GDM1 (cell line): ENCODE results near the gene ACYP2.
"Not testable (repeated sequence)": the region's sequence is repeated elsewhere in the genome, so short reads cannot be mapped to it uniquely, and the experiment has no call there.

Experiments used
- DNase-seq: peaks from one replicate; lab custom pipeline; 2025; lab: John Stamatoyannopoulos, UW

The ACYP2 gene

GRCh38 chr2:54115284-54116137 lies at the start of gene ACYP2:
Gene ACYP2 (plus strand): TSS chr2:54115615.
- peak; percentile 97 for DNase-seq

DNA sequence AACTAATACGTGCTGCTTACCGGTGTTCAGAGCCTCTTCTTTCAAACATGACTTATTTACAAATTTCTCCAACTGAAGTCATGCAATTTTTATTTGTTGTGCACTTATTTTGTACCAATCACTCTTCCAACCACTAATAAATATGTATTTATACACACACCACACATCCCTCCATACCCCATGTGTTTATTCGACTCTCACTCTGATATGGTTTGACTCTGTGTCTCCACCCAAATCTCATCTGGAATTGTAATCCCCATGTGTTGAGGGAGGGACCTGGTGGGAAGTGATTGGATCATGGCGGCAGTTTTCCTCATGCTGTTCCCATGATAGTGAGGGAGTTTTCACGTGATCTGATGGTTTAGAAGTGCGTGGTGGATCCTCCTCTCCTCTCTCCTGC lies 49.5 kb upstream of the ACYP2 start:
- no peak for DNase-seq

DNA sequence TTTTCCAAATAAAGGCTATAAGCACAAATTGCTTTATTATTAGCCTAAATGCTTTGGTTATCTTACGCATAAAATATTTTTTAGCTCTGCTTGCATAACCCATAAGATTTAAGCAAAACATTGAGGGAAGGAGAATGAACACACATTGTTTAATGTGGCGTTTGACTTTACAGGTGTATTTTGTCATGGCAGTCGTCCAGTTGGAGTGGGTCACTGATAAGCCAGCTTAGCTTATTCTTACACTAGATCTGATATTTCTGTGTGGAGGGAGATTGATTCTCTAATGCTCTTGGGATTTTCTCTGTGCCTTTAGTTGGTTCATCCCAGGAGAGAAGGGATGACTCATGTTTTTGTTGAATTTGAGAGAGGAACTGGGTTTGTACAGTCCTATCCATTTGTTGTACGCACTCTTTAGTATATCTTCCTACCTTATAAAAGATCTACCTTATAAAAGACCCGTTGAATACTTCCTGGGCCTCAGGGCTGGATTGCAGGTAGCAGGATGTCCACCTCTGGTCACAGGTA lies 47.5 kb upstream of the ACYP2 start:
- no peak for DNase-seq

DNA sequence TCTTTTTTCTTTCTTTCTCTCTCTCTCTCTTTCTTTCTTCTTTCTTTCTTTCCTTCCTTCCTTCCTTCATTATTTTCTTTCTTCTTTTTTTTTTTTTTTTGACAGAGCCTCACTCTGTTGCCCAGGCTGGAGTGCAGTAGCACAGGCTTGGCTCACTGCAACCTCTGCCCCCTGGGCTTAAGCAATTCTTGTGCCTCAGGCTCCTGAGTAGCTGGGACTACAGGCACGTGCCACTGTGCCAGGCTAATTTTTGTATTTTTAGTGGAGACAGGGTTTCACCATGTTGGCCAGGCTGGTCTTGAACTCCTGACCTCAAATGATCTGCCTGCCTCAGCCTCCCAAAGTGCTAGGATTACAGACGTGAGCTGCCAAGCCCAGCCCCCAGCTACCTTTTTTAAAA lies 42.9 kb upstream of the ACYP2 start:
- DNase-seq: not testable (repeated sequence)

- DNase-seq: no peak
Measured at GRCh38 chr2:54073796-54074195, 41.6 kb upstream of the ACYP2 start.

DNA sequence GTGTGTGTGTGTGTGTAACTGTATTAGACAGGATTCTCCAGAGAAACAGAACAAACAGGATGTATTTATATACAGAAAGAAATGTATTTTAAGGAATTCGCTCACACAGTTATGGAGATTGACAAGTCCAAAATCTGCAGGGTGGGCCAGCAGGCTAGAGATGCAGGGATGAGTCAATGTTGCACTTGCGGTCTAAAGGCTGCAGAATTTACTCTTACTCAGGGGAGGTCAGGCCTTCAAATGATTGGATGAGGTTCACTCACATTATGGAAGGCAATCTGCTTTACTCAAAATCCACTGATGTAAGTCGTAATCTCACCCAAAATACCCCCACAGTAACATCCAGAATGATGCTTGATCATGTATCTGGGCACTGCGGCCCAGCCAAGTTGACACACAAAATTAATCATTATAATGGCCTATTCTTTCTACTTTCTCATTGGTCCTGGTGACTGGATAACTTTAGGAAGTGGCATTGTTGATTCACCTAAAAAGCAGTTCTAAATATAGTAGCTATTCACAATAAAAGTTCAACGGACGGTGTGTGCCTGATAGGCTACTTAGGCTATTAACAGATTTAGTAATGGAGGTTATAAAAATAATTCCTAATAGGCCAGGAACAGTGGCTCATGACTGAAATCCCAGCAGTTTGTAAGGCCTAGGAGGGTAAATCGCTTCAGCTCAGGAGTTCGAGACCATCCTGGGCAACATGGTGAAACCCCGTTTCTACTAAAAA lies 40.6 kb upstream of the ACYP2 start:
- no peak for DNase-seq

DNA sequence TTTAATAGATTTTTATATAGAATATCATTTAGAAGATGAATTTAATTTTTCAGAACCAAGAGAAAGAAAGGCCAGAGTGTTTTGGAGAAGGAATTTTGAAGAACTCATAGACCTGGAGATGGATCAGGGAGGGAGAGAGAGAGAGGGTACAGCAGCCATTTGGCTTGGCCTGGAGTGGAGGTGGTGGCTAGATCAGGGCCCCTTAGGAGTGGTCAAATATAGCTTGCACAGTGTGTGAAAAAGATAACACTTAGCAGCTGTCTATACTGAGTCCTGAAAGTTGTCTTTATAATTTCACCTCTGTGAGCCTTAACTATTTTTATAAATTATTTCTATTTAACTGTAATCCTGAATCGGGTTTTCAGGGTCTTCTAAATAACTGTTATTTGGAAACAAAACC lies 38.8 kb upstream of the ACYP2 start:
- DNase-seq: no peak

GRCh38 chr2:54077088-54077900 lies 38.1 kb upstream of the ACYP2 start:
- no peak for DNase-seq

DNA sequence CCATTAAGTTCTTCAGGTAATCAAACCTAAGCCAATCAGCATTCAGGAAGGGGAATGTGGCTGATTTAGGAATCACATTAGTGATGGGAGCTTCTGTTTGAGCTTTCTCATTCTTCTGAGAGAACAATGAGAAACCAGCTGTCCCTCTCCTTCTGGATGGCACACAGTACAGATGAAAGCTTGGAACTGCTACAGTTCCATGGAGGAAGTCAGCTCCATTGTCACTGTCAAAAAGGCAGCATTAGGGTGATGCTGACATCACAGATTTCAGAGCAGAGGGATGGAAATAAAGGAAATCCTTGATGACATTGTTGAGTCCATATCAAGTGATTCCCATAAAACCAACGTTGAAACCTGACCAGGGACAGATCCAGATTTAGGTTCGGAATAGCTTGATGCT lies 36.1 kb upstream of the ACYP2 start:
- DNase-seq: no peak

- no peak for DNase-seq
Measured at GRCh38 chr2:54081574-54081973, 33.8 kb upstream of the ACYP2 start.

- DNase-seq: no peak
Measured at GRCh38 chr2:54083021-54083420, 32.4 kb upstream of the ACYP2 start.

- no peak for DNase-seq
Measured at GRCh38 chr2:54083445-54083844, 32.0 kb upstream of the ACYP2 start.

- no peak for DNase-seq
Measured at GRCh38 chr2:54084600-54084999, 30.8 kb upstream of the ACYP2 start.

DNA sequence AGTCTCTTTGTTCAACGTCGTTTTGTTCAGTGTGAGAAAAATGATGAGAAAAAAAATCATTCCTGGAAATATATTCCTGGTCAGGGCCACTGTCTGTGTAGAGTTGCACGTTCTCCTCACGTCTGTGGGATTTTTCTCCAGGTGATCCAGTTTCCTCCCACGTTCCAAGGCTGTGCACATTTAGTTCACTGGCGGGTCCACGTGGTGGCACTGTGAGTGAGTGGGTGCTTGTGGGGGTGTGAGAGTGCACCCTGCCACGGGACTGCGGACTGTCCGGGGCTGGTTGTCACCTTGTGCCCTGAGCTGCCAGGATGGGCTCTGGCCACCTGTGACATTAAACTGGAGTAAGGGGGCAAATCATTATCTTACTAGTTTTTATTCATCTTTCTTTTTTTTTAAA lies 30.3 kb upstream of the ACYP2 start:
- no peak for DNase-seq

GRCh38 chr2:54086157-54086556 lies 29.3 kb upstream of the ACYP2 start:
- no peak for DNase-seq

DNA sequence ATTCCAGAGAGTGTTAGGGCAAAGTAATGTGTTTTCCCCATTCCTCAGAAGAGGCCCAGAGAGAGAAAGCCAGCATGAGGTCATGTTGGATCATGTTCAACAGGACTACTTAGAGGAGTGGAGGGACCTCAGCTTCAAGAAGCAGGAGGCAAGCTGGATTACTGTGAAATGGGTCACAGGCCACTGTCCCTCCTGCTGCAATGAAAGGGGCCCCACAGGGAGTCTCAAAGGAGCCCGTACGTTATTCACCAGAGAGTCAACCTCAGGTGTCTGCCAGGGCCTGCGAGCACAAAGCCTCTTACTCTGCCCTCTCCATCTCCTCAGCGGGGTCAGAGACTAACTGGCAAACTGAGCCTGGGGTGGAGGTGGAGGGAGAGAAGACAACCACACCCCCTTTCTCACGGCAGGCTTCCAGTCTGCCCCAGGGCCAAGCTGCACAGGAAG lies 27.2 kb upstream of the ACYP2 start:
- DNase-seq: no peak

DNA sequence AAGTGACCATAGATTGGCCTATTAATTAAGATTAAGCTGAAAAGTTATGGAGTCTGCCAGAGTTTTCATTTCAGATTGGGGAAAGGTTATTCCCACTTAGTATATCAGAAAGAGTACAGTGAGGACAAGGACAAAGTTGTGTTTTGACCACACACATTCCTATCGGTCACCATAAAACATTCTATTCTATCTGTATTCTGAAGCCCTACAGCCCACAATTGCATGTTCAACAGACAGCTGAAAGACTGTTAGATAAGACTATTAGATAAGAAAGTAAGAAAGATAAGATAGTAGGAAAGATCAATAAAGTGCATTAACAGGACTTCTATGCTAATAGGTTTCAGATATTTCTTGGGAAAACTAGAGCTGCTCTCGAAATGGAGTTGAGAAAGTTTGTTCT lies 26.7 kb upstream of the ACYP2 start:
- no peak for DNase-seq

GRCh38 chr2:54090521-54091117 lies 24.8 kb upstream of the ACYP2 start:
- DNase-seq: no peak

GRCh38 chr2:54092940-54093339 lies 22.5 kb upstream of the ACYP2 start:
- DNase-seq: no peak

- not testable (repeated sequence) for DNase-seq
Measured at GRCh38 chr2:54095406-54095805, 20.0 kb upstream of the ACYP2 start.

DNA sequence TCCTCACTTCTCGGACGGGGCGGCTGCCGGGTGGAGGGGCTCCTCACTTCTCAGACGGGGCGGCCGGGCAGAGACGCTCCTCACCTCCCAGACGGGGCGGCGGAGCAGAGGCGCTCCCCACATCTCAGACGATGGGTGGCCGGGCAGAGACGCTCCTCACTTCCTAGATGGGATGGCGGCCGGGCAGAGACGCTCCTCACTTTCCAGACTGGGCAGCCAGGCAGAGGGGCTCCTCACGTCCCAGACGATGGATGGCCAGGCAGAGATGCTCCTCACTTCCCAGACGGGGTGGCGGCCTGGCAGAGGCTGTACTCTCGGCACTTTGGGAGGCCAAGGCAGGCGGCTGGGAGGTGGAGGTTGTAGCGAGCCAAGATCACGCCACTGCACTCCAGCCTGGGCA lies 19.3 kb upstream of the ACYP2 start:
- not testable (repeated sequence) for DNase-seq

GRCh38 chr2:54097124-54097523 lies 18.3 kb upstream of the ACYP2 start:
- no peak for DNase-seq
